SU-DHL-6 (cell line): ENCODE results near the gene HSP90AB1.

Source experiments
- CTCF ChIP-seq: fragments of 200-600 bp; sonication (generic); IDR thresholded peaks from one replicate; pipeline ENCODE4 v1.5.1; 2017; ENCODE audit warnings: antibody characterized with exemption, mild to moderate bottlenecking, low read length, moderate library complexity; ENCODE audit not compliant: insufficient read depth, poor library complexity, severe bottlenecking
- EZH2phosphoT487 ChIP-seq: fragments of 200-600 bp; sonication (generic), shearing (Covaris generic); conservative IDR thresholded peaks from 2 replicates; pipeline ENCODE4 v1.6.1; 2018; ENCODE audit warnings: mild to moderate bottlenecking, antibody characterized with exemption, low read length, moderate library complexity, mixed read lengths

DNA sequence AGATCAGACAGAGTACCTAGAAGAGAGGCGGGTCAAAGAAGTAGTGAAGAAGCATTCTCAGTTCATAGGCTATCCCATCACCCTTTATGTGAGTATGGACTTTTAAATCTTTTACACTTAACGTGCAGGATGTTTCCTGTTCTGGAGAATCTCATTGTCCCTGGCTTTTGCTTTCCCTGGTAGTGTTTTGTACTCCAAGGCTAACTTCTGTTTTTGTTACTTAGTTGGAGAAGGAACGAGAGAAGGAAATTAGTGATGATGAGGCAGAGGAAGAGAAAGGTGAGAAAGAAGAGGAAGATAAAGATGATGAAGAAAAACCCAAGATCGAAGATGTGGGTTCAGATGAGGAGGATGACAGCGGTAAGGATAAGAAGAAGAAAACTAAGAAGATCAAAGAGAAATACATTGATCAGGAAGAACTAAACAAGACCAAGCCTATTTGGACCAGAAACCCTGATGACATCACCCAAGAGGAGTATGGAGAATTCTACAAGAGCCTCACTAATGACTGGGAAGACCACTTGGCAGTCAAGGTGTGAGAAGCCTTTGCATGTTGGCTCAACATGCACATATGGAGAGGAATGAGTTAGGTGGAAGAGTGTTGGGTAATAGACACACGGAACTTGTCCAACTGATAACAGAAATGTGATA, 3.3 kb downstream of the HSP90AB1 start:
- TF ChIP-seq CTCF = no peak
- TF ChIP-seq EZH2phosphoT487 = no peak
